Fibroblast of lung (primary cell): ENCODE measurements around the gene NPEPL1.

Experiments
- CTCF ChIP-seq, 2 donors: IDR thresholded peaks in 1 of 2; conservative IDR thresholded peaks in 1 of 2; 1 replicate in 1 of 2; 2 replicates in 1 of 2; pipeline ENCODE4 v1.5.1; 2011 to 2012; ENCODE audit warnings: low read length in 2 of 2, control low read depth in 1 of 2, inconsistent platforms in 1 of 2, low read depth in 1 of 2, mild to moderate bottlenecking in 1 of 2
- EZH2 ChIP-seq: IDR thresholded peaks from 2 replicates; pipeline ENCODE4 v1.5.1; 2012; ENCODE audit warnings: low read length, control low read depth, mild to moderate bottlenecking; ENCODE audit errors: missing control alignments

GRCh38 chr20:58694241-58695083 is 1.9 kb downstream of the NPEPL1 start:
- TF ChIP-seq CTCF (conservative IDR thresholded peaks at IDR 0.05 in 1 of 2, IDR thresholded peaks at IDR 0.05 in 1 of 2; ENCODE audit: low read depth in 1 of 2, low read length in 2 of 2): no peak
- no peak for TF ChIP-seq EZH2
